Smooth muscle cell of the brain vasculature (primary cell): ENCODE measurements around the gene EIF3D.

Source experiments
- DNase-seq: peaks from one replicate; pipeline ENCODE4 v3.0.0-alpha.2; 2012; ENCODE audit warnings: low read depth, low spot score

Gene EIF3D

GRCh38 chr22:36528795-36529751, at the start of gene EIF3D:
TSS of gene EIF3D (minus strand) at chr22:36529166. CDS start at chr22:36526121, 3,045 bp downstream.
- peak; percentile 98 for DNase-seq

GRCh38 chr22:36578619-36579018, 49.7 kb upstream of the EIF3D start:
- DNase-seq: no peak

- peak; percentile 7 for DNase-seq
These were observed 48.1 kb upstream of the EIF3D start for GRCh38 chr22:36577019-36577418.

GRCh38 chr22:36574728-36575127, 45.8 kb upstream of the EIF3D start:
- DNase-seq: no peak

- DNase-seq: no peak
These were observed 44.9 kb upstream of the EIF3D start for GRCh38 chr22:36573815-36574363.

GRCh38 chr22:36571991-36572390, 43.0 kb upstream of the EIF3D start:
- DNase-seq: no peak

GRCh38 chr22:36569999-36570398, 41.0 kb upstream of the EIF3D start:
- no peak for DNase-seq

GRCh38 chr22:36568846-36569245, 39.9 kb upstream of the EIF3D start:
- DNase-seq: no peak

GRCh38 chr22:36566720-36567119, 37.8 kb upstream of the EIF3D start:
- no peak for DNase-seq

GRCh38 chr22:36565686-36566085, 36.7 kb upstream of the EIF3D start:
- no peak for DNase-seq

- no peak for DNase-seq
These were observed 36.2 kb upstream of the EIF3D start for GRCh38 chr22:36565159-36565507.

- no peak for DNase-seq
These were observed 35.6 kb upstream of the EIF3D start for GRCh38 chr22:36564422-36565158.

GRCh38 chr22:36563898-36564297, 34.9 kb upstream of the EIF3D start:
- no peak for DNase-seq

- no peak for DNase-seq
These were observed 34.5 kb upstream of the EIF3D start for GRCh38 chr22:36563444-36563843.

- DNase-seq: no peak
These were observed 34.0 kb upstream of the EIF3D start for GRCh38 chr22:36563001-36563400.

- DNase-seq: no peak
These were observed 33.4 kb upstream of the EIF3D start for GRCh38 chr22:36562261-36562835.

GRCh38 chr22:36561291-36561811, 32.4 kb upstream of the EIF3D start:
- DNase-seq: no peak

GRCh38 chr22:36560001-36560400, 31.0 kb upstream of the EIF3D start:
- no peak for DNase-seq

GRCh38 chr22:36554098-36554497, 25.1 kb upstream of the EIF3D start:
- no peak for DNase-seq

GRCh38 chr22:36552289-36552688, 23.3 kb upstream of the EIF3D start:
- no peak for DNase-seq

GRCh38 chr22:36550701-36551495, 21.9 kb upstream of the EIF3D start:
- DNase-seq: no peak
